Peyer's patch (tissue), 4 donors: Measurements from ENCODE around the gene KRTAP5-6.

Experiments used
- POLR2A ChIP-seq, 2 donors: fragments of 450-650 bp; IDR thresholded peaks; one replicate each; pipeline ENCODE4 v1.5.1; 2017; ENCODE audit warnings: antibody characterized with exemption in 2 of 2, mild to moderate bottlenecking in 2 of 2, moderate library complexity in 2 of 2
- TF ChIP-seq, protein P1 (sequence below), 6 experiments: fragments of 450-650 bp in 4 of 6; fragments of 200-600 bp in 2 of 6; sonication (generic) in 1 of 6; IDR thresholded peaks; one replicate each; pipeline ENCODE4 v1.5.1; 2017 to 2019; ENCODE audit warnings: antibody characterized with exemption in 6 of 6, mild to moderate bottlenecking in 3 of 6, moderate library complexity in 1 of 6

DNA sequence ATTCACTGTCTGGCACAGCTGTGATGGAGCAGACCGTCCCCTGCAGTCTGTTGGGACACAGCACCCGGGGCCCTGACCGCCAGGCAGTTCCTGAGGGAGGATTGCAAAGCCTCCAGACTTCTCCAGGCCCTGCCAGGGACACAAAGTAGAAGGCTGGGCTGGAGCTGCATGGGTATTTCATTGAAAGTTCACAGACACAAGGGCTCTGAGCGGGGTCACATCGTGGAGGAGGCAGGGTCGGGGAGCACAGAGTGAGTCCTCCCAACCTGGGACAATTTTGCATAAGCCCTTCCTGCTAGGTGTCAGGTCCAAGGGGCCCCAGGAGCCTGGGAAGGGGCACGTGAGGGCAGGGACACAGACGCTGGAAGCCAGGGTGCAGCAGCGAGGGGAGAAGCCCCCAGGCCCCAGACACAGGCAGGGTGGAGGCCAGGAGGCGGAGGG is 37.7 kb downstream of the KRTAP5-6 start:
- TF ChIP-seq, protein P1, sequence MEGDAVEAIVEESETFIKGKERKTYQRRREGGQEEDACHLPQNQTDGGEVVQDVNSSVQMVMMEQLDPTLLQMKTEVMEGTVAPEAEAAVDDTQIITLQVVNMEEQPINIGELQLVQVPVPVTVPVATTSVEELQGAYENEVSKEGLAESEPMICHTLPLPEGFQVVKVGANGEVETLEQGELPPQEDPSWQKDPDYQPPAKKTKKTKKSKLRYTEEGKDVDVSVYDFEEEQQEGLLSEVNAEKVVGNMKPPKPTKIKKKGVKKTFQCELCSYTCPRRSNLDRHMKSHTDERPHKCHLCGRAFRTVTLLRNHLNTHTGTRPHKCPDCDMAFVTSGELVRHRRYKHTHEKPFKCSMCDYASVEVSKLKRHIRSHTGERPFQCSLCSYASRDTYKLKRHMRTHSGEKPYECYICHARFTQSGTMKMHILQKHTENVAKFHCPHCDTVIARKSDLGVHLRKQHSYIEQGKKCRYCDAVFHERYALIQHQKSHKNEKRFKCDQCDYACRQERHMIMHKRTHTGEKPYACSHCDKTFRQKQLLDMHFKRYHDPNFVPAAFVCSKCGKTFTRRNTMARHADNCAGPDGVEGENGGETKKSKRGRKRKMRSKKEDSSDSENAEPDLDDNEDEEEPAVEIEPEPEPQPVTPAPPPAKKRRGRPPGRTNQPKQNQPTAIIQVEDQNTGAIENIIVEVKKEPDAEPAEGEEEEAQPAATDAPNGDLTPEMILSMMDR (IDR thresholded peaks at IDR 0.05), result no peak
- TF ChIP-seq POLR2A (IDR thresholded peaks at IDR 0.05), result no peak
